Type B pancreatic cell (in vitro differentiated cells): Measurements from ENCODE around the gene COPA. TPM values are rescaled to one million over a fixed set of nuclear protein-coding genes. Genes with fewer than 3 reads are reported as not detected.

Source experiments
- DNase-seq: peaks from one replicate; pipeline ENCODE4 v3.0.0; 2021; ENCODE audit warnings: mixed read lengths; ENCODE audit not compliant: unreplicated experiment; ENCODE audit errors: extremely low spot score
- H3K27ac Mint-ChIP-seq: 2 replicates; pipeline ENCODE4 v1.8.0; 2021; ENCODE audit warnings: mild to moderate bottlenecking, mixed read lengths
- H3K27me3 Mint-ChIP-seq: 2 replicates; pipeline ENCODE4 v1.8.0; 2021; ENCODE audit warnings: mixed read lengths
- H3K36me3 Mint-ChIP-seq: 2 replicates; pipeline ENCODE4 v1.8.0; 2021; ENCODE audit warnings: mixed read lengths
- H3K4me1 Mint-ChIP-seq: one replicate; pipeline ENCODE4 v1.8.0; 2021; ENCODE audit warnings: mixed read lengths; ENCODE audit not compliant: unreplicated experiment
- H3K4me3 Mint-ChIP-seq: 2 replicates; pipeline ENCODE4 v1.8.0; 2021; ENCODE audit warnings: mild to moderate bottlenecking, mixed read lengths
- H3K9me3 Mint-ChIP-seq: 2 replicates; pipeline ENCODE4 v1.8.0; 2021; ENCODE audit warnings: mixed read lengths
- total RNA-seq: library from RNA; stranded (reverse); gene quantifications from 2 replicates; pipeline ENCODE4 v1.2.1, GENCODE V29; 2021; ENCODE audit warnings: low replicate concordance
- TF ChIP-seq, protein P1 (sequence below): fragments of 200-600 bp; sonication (generic); conservative IDR thresholded peaks from 2 replicates; pipeline ENCODE4 v1.5.0; 2021; ENCODE audit warnings: antibody characterized with exemption, mild to moderate bottlenecking

The COPA gene
- total RNA-seq, 1 donor from 2014 or later: 174 TPM

DNA sequence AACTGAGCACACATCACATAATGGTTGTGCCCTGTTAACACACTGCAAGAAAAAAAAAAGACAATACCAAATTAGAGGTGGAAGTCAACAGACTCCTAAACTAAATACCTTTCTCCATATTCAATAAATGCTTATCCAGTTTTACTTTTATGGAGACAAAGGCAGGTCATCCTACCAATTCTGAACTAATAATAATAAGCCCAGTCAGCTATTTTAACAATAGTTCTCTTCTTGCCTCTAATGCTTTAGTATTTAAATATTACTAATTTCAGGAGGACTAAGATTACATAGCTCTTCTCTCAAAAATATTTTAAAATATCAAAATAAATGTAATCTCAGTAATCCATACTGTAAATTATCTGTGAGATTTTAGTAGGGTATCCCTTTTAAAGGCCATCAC is 10.5 kb downstream of the COPA start:
- Mint-ChIP-seq H3K4me1 (no peaks in the 10 kb centered on the region), H3K9me3 (no peaks in the 10 kb centered on the region), H3K27ac (no peak overlapping the region), H3K27me3 (no peaks in the 10 kb centered on the region), H3K4me3 (no peak overlapping the region), H3K36me3 (peaks cover 13% of the 10 kb centered on the region)
- TF ChIP-seq, protein P1, sequence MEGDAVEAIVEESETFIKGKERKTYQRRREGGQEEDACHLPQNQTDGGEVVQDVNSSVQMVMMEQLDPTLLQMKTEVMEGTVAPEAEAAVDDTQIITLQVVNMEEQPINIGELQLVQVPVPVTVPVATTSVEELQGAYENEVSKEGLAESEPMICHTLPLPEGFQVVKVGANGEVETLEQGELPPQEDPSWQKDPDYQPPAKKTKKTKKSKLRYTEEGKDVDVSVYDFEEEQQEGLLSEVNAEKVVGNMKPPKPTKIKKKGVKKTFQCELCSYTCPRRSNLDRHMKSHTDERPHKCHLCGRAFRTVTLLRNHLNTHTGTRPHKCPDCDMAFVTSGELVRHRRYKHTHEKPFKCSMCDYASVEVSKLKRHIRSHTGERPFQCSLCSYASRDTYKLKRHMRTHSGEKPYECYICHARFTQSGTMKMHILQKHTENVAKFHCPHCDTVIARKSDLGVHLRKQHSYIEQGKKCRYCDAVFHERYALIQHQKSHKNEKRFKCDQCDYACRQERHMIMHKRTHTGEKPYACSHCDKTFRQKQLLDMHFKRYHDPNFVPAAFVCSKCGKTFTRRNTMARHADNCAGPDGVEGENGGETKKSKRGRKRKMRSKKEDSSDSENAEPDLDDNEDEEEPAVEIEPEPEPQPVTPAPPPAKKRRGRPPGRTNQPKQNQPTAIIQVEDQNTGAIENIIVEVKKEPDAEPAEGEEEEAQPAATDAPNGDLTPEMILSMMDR: no peak
- DNase-seq: no peak

GRCh38 chr1:160330119-160330518 is 12.9 kb downstream of the COPA start:
- Mint-ChIP-seq H3K4me1 (no peaks in the 10 kb centered on the region), H3K9me3 (no peaks in the 10 kb centered on the region), H3K4me3 (no peak overlapping the region), H3K36me3 (peaks cover 19% of the 10 kb centered on the region), H3K27me3 (no peaks in the 10 kb centered on the region), H3K27ac (no peak overlapping the region)
- DNase-seq: no peak
- TF ChIP-seq, protein P1: no peak

- no peak overlapping the region for H3K27ac Mint-ChIP-seq
- no peaks in the 10 kb centered on the region for H3K27me3 Mint-ChIP-seq
- TF ChIP-seq, protein P1: no peak
- no peak overlapping the region for H3K4me3 Mint-ChIP-seq
- H3K4me1 Mint-ChIP-seq: no peaks in the 10 kb centered on the region
- DNase-seq: no peak
- H3K36me3 Mint-ChIP-seq: peaks cover 17% of the 10 kb centered on the region
- H3K9me3 Mint-ChIP-seq: no peaks in the 10 kb centered on the region
These were observed 14.9 kb downstream of the COPA start for GRCh38 chr1:160328184-160328583.

DNA sequence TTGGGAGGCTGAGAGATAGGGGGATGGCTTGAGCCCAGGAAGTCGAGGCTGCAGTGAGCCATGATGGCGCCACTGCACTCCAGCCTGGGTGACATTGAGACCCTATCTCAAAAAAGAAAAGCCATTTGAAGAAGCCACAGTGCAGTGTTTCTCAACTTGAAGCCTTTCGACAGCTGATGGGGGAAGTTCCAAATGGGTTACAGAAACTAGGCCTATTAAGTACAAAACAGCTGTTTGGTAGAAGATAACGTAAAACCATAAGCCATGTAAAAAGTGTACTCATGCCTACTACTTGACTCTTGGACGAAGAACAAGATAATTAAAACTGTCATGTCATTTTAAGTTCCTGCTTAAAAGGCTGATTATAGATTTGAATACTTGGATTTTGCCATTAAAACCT is 16.6 kb downstream of the COPA start:
- DNase-seq: no peak
- Mint-ChIP-seq H3K27ac (no peak overlapping the region), H3K9me3 (no peaks in the 10 kb centered on the region), H3K27me3 (no peaks in the 10 kb centered on the region), H3K4me1 (no peaks in the 10 kb centered on the region), H3K4me3 (no peak overlapping the region), H3K36me3 (peaks cover 30% of the 10 kb centered on the region)
- TF ChIP-seq, protein P1: no peak

GRCh38 chr1:160325252-160325651 is 17.8 kb downstream of the COPA start:
- no peak for DNase-seq
- no peaks in the 10 kb centered on the region for H3K4me1 Mint-ChIP-seq
- no peak overlapping the region for H3K27ac Mint-ChIP-seq
- H3K9me3 Mint-ChIP-seq: no peaks in the 10 kb centered on the region
- H3K27me3 Mint-ChIP-seq: no peaks in the 10 kb centered on the region
- H3K4me3 Mint-ChIP-seq: no peak overlapping the region
- TF ChIP-seq, protein P1: no peak
- H3K36me3 Mint-ChIP-seq: peaks cover 35% of the 10 kb centered on the region

DNA sequence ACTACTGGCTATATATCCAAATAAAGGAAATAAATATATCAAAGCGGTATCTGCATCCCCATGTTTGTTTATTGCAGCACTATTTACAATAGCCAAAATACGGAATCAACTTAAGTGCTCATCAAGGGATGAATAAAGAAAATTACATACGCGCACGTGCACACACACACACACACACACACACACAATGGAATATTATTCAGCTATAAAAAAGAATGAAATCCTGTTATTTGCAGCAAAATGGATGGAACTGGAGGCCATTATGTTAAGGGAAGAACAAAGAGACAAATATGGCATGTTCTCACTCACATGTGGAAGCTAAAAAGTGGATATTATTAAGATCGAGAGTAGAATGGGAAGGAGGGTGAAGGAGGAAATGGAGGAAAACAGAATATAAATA is 20.2 kb downstream of the COPA start:
- H3K9me3 Mint-ChIP-seq: no peaks in the 10 kb centered on the region
- no peak overlapping the region for H3K4me3 Mint-ChIP-seq
- no peak for DNase-seq
- TF ChIP-seq, protein P1: no peak
- no peaks in the 10 kb centered on the region for H3K4me1 Mint-ChIP-seq
- no peaks in the 10 kb centered on the region for H3K27me3 Mint-ChIP-seq
- H3K36me3 Mint-ChIP-seq: peaks cover 46% of the 10 kb centered on the region
- H3K27ac Mint-ChIP-seq: no peak overlapping the region
